Stimulated activated CD4-positive, alpha-beta T cell treated with anti-CD3 and anti-CD28 coated beads, Interleukin-1b, Interleukin-23, amount 100 ng/mL, for 48 hours (primary cell): ENCODE measurements around the gene STARD3.

ENCODE experiments used
- DNase-seq: peaks from one replicate; pipeline ENCODE4 v3.0.0-alpha.2; 2020

The STARD3 gene

DNA sequence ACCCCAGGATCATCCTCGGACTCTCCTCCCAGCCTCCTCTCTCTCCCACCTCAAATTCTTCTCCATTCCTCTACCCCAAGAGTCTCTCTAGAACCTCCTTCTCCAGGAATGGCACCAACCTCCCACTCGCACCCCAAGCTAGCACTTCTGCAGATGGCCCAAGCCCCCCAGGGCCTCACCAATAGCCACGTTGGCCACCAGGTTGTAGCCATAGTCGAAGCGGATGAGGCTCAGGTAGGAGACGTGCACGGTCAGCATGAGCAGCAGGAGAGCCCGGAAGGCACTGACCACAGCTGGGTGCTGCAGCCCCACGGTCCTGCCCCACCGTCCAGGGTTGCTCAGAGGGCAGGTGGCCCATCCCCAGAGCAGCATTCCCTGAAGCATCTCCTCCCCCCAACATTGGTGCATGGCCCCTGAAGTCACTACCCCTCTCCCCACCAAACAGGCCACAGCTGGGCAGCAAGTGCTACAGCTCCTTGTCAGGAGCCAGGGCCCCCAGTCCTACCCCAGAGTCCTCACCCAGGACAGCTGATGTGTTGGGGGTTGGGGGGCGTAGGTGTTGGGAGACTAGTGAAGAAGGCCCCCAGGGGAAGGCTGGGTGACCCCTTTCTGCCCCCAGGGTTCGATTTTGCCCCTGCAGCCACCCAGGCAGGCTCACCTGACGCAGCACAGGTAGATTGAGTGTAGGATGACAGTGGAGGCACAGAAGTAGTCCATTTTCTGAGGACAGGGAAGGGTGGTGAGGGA lies 36.6 kb downstream of the STARD3 start:
- DNase-seq: no peak

DNA sequence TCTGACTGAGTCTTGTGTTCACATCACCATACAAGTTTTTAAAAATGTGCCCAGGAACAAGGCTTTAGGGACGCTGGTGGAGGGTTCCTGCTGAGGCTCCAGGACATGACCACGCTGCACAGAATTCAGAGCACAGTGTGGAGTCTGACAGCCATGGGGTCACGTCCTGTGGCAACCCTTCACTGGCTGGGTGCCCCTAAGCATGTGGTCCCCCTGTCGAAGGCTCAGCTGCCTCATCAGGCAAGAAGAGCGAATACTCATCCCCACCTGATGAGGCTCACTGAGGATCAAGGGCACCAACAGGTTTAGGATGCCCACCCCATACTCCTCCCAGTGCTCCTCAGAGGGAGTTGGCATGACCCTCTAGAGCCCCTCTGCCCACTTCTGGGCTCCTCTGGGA lies 37.2 kb downstream of the STARD3 start:
- no peak for DNase-seq

DNA sequence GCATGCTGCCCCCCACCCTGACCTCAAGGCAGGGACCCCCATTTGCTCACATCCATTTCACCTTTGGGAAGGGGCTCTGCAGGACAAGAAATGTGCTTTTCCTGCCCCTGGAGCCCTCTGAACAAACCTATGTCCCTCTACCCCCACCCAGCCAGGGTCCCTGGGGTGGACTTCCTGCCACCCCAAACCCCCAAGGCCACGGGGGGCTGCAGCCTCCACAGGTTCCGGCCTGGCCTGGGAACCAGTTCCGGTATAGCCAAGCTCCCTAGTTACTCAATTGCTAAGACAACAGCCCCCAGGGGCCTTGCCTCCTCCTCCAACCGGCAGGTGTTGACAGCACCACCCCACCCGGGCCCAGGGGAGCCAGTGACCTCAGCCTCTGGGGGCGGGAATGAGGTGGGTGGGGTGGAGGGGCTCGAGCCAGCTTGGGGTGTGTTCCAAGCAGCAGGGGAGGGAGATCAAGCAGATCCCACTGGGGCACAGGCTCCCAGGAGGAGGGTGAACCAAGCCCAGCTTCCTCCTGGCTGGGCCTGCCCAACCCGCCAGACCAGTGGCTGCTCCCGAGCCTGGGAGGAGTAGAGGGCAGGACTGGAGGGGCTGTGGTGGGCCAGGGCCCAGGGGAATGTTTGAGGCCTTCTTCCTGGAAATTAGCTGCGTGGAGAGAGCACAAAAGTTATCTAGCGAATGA lies 37.9 kb downstream of the STARD3 start:
- DNase-seq: no peak

DNA sequence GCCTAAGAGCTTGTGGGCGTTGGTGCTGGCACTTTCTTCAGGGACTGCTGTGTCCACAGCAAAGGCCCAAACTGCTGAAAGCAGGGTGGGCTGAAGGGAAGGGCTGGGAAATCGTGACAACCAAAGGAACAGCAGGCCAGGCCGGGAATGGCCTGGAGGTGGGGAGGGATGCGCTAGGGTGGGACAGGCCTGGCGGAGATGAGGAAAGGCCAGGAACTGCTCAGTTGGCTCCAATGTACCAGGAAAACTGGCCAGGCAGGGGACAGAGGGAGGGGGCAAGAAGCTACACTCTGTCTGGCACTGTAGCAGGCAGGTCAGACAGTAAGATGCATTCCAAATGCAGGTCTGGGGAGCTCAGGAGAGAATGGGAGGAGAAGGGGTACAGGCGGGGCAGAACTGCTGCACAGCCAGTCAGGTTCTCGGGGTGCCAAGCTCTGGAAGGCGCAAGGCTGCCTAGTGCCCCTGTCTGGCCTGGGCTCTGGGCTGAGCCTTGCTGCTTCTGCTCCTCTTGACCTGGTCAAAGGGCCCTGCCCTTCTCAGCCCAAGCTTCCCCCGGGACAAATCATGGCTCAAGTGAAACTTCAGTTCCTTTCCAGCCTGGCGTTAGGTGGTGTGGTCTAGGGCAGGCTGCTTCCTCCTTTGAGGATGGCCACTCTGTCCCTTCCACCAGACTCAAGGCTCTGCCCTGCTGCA lies 38.6 kb downstream of the STARD3 start:
- no peak for DNase-seq

DNA sequence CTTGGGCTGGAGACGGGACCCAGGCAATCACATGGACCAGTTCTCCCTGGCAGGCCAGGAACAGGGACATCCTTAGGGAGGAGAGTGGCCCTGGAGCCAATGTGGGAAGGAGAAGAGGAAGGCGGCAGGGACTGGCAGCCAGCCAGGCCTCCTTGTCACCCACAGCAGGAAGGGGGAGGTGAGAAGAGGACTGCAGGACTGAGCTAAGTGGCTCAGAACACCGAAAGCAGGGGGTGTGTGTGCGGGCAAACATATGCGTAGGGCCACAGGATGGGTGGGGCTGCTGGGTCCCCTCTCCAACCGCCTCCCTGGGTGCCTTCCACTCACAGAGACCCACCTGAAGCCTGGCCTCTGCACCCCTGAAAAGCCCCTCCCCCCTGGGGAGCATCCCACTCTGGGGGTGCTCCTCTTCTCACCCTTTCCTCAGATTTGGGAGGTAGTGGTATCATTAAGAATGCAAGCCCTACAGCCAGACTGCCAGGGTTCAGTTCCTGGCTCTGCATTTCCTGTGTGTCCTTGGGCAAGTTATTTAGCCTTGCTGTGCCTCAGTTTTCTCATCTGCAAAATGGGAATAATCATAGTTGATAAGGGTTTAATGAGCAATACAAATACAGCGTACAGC lies 39.4 kb downstream of the STARD3 start:
- peak; percentile 23 for DNase-seq

DNA sequence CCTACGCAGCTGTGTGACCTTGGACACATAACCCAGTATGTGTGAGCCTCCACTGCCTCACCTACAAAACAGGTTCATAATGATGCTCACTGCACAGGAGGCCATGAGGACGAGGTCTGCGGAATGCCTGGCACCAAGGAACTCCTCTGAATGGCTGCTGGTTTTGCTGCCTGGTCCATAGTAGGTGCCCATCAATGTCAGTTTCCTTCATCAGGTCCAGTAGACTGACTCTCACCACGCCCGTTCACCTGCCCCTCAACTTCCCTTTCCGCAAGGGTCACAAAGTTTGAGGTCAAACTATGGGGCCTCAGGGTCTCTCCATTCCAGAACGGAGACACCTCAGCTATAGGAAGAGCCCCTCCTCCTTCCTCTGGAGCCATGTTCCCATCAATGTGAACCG lies 40.1 kb downstream of the STARD3 start:
- no peak for DNase-seq

DNA sequence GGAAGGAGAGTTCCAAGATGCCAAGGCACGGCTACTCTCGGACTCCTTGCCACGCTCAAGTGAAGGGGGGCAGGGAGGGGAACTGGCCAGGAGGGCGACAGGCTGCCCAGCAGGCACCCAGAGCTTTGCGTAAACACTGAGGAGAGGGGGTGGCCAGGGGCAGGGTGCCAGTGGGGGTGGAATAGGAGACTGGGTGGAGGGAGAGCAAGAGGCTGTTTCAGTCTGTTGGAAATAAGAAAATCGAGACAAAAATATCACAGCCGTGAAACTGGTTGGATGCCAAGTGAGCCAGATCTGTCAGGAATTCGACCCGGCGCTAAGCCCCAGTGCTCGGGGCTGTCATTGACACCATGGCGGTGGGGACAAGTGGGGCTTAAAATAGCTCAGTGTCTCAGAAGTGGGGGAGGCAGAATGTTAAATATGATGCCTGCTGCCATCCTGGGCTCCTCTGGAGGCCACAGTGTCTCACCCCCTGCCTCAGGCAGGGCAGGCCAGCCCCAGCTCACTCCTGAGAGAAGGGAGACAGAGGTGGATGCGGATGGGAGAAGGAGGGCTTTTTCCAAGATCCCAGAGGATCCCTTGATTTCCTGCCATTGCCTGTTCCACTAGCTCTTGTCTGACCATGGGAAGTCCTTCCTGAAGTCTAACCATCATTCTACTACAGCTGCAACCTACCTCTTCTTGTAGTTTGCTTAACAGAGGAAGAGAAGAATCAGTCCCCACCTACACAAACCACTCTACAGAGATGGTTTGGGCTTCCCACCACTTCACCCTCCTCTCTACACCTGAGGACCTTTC lies 40.8 kb downstream of the STARD3 start:
- DNase-seq: no peak

DNA sequence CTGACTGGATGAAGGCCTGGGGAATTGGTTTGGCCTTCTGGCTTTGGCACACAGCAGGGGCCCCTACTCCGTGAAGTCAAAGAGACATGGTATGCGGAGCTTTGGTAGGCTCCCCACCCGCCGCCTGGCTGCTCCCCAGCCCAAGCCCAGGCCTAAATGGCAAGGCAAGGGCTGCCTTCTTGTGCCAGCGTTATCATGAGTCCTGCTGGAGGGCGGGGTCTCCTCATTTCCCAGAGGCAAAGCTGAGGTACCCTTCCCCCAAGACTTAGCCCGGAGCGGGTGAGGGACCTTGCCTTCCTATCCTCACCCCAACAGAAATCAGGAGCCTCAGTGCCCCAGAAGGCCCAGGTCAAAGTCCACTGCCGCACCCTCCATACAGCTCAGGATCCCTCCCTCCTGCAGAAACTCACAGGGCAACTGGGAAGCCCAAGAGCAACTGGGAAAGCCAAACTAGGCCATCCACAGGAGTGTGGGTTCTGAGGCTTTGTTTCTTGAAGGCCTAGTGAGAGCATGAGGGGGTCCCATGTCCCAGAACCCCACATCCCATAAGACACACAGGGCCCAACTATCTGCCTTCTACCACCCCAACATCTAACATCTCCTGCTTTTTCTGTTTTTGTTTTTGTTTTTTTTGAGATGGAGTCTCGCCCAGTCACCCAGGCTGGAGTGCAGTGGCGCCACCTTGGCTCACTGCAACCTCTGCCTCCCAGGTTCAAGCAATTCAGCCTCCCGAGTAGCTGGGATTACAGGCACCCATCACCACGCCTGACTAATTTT lies 41.6 kb downstream of the STARD3 start:
- DNase-seq: no peak

DNA sequence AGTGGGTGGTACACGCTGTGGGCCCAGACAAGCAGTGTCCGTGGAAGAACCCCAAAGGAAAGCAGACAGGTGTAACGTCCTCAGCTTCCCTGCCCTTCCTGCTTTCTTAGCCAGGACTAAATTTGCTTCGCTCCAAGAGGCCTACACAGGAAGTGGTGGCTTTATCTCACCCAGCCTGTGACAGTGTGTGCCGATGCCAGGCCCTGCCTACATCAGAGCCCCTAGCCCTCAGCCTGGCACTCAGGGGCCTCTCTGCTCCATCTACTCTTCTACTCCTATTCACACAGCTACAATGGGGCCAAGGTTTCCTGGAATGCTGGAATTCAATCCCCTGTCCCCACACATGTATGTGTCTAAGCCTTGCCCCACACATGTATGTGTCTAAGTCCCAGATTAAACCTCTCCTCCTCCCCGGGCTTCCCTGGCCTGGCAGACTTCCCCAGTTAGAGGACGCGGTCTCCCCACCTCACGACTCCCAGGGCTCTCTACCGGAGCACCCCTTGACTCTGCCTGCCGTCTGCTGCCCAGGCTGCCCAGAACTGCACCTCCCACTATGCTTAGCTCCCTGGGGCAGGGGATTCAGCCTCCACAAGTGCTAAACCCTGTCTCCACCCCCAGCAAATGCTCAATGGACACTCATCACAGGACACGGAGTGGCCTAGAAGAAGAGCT lies 42.7 kb downstream of the STARD3 start:
- peak; percentile 28 for DNase-seq

DNA sequence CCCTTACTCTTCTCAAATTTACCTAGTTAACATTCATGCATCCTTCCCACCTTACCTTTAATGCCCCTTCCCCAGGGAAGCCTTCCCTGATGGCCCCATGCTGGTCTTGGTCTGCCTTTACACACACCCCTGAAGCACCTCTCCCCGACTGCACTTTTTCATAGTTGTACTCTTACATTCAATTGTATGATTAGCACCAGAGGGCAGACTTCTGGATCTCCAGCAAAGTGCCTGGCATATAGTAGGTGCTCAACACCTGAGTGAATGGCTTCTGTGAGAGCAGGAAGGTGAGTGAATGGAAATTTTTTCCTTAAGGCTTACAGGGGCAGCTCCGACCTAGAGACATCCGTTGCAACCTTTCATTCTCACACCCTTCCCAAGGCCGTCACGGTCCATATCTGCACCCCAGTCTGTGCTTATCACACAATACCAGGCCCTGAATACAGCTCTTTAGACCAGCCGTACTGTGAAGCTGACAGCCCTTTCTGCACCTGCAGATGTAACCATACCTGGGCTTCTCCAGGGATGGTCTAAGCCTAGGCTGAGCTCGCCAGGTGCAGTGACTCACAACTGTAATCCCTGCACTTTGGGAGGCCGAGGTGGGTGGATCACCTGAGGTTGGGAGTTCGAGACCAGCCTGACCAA lies 46.5 kb downstream of the STARD3 start:
- no peak for DNase-seq

DNA sequence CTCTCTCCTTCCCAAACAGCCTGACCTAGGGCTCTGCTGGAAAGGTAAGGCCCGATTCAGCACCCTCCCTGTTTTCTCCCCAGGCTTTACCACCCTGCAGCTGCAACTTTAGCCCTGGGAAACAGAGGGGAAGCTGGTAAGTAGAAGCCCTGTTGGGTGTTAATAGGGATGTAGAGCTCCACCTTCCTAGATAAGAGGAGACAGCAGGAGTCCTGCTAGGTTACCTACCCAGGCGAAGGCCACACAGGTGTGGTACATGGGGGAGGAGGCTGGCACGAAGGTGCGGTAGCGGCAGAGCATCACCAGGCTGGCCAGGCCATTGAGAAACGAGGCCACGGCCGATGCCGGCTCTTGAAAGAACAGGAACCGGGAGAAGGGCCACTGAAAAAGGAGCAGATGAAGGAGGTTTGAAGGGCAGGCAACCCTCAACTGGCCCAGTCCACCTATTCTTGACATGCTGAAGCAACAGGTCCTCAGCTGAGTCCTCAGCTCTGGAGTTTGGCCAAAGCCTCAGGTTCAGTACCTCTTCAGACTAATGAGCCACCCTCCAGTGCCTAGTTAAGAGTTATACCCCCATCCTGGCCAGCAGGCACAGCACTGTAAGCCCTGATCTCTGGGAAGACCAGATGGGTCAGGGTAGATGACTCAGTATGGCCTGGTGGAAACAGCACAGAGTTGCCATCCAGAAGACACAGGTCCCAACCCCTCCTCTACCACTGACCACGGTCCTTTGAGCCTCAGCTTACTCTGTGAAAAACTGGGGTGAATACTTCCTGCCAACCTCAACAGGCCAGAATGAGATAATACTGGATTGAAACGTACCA lies 47.6 kb downstream of the STARD3 start:
- no peak for DNase-seq

DNA sequence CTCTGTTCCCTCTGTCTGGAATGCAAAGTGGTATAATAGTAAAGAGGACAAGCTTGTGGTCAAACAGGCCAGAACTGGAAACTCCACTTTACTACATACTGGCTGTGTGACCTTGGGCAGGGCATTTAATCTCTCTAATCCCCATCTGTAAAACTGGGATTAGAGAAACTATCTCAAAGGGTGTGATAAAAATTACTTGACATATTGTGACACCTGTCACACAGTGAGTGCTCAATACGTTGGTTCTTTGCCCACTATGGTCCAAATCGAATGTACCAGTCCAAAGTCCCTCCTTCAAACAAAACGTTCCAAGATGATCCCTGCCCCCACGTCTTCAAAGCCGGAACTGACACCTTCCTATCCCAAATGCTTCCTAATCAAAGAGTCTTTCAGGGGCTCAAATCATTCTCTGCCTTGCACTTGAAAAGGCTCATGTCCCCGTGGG lies 50.2 kb downstream of the STARD3 start:
- DNase-seq: no peak

DNA sequence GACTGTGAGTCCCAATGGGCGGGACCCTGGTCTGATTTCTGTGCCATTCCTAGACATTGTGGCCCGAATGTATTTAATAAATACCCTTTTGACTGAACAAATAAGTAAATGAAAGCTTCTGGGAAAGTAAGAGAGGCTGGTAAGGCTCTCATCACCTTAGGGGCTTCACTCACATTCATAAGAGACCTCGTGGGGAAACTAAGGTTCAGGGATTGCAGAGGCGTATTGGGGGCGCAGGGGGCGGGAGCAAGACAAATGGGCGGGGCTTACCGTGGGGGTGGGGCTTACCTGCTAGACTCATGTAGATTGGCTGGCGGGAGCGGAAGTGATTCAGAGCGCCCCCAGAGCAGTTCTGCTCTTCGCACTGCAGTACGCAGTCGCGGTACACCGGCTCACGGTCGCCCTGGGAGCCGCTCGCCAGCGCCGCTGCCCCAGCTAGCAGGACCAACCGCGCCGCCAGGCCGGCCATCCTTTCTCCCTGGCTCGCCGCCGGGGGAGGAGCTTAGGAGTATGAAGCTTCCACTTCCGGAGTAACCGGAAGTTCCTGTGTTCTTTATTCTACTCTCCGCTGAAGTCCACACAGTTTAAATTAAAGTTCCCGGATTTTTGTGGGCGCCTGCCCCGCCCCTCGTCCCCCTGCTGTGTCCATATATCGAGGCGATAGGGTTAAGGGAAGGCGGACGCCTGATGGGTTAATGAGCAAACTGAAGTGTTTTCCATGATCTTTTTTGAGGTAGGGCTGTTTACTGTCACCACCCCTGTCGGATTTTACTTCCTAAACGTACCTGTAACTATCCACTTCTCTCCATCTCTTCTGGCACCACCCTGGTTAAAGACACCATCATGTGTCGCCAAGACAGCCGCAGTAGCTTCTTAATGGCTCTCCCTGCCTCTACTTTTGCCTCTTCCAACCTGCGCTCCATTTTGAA lies 50.9 kb downstream of the STARD3 start, which contains the start of gene PGAP3:
Gene PGAP3 (minus strand): TSS at position 512 of the 929 bp plus-strand sequence. CDS start 43 bp downstream, at position 469.
- DNase-seq: peak; percentile 91

DNA sequence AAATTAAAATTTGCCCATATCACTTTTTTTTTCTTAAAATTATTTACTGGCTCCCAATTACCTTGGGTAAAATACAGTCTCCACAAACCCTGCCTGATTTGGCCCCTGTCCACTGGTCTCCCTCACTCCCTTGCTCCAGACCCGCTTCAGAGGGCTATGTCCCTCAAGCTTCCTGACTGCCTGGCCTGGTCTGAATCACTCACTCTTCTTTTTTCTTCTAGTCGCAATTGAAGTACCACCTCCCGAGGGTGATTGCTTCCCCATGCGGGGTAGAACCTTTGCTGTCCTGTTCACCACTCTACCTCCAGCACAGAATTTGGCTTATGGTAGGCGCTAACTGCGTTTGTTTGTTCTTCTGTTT lies 51.5 kb downstream of the STARD3 start:
- no peak for DNase-seq

DNA sequence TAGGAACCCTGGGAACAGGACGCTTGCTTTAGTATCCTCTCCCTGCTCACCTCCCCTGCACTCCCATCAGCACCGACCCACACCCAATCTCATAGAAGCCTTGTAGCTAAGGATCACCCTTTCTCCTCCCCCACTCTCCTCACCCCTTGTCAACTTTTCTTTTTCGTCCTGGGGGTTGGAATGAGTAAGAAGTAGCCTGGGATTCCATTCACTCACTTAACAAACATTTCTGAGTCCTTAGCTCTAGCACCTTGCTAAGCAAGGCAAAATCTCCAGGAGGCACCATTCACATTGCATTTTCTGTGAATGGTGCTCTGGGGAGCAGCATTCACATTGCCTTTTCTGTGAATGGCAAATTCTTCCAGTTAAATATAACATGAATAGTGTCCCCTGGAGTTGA lies 52.0 kb downstream of the STARD3 start:
- DNase-seq: no peak

DNA sequence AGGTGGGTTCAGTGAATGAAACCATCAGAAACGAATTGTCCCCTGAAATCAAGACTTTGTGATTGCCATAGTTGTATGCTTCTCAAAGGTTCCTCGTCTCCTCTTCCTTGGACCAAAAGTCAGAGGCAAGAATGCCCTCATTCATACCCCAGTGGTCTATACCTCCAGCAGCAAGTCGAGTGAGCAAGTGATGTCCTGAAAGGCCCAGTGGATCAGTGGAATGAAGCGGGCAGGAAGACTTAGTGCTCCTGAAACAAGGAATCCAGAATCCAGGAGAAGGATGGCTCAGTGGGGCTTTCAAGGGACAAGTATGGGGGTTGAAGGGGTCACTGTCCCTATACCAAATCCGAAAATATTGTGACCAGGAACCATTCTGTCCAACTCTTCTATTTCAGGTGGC lies 57.6 kb downstream of the STARD3 start:
- no peak for DNase-seq

DNA sequence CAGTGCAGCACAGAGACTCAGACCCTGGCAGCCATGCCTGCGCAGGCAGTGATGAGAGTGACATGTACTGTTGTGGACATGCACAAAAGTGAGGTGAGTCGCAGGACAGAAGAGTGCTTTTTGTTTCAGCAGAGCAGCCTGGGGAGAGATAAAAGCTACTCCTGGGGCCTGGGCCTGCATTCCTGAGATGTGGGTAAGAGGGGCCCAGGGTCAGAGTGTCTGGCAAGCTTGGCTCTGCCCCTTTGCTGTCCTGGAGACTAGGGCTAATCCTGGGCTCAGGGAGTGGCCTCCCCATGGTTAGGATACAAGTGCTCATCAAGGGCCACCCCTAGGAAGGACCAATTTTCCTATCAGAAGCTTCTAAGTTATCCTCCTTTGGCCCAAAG lies 58.1 kb downstream of the STARD3 start:
- DNase-seq: no peak

DNA sequence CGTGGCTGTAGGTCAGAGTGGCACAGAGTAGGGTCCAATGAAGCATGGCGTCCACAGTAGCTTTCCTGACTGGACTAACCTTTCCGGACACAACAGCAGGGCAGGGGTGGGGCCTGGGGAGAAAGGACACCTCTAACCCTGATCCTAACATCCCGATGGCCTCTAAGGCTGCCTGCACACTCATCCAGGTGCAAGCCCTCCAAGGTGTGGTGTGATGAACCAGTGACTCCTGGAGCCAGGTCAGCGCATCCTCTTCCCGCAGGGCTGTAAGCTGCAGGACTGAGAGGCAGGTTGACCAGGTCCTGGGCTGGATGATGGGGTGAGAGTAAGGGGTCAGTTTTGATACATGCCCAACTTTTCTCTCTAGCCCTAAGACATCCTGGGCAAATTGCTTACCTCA lies 59.8 kb downstream of the STARD3 start:
- DNase-seq: no peak

DNA sequence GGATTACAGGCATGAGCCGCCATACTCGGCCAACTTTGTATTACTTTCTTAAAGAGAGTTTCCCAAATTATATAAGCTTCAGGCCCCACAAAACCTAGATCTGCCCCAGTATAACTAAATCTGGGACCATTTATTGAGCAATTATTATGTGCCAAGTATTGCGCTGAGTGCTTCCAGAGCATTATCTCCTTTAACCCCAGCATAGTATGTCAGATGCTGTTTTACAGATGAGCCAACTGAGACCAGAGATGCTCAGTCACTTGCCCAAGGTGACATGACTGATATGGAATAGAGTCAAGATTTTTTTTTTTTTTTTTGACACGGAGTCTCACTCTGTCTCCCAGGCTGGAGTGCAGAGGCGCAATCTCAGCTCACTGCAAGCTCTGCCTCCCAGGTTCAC lies 61.0 kb downstream of the STARD3 start:
- DNase-seq: no peak
